ENCODE measurements around the gene BID. TPM values are rescaled to one million over a fixed set of nuclear protein-coding genes. Genes with fewer than 3 reads are reported as not detected.

Gene BID
- total RNA-seq, 1 experiment from 2014 or later, result 66.7 TPM

GRCh38 chr22:17792299-17792698 lies 18.0 kb upstream of the BID start:
- no peak overlapping the region for H3K27ac ChIP-seq (ENCODE audit: low read length)
- H3K4me3 ChIP-seq (ENCODE audit: low read depth in 2 of 2, low read length in 2 of 2), result no peak overlapping the region
- intact Hi-C loops (cut with micrococcal nuclease; ENCODE audit: unreplicated experiment), result no loop called here
- H3K9me3 ChIP-seq (ENCODE audit: control insufficient read depth, insufficient read depth, low read depth, low read length), result no peaks in the 10 kb centered on the region
- ChIA-PET POLR2A (no interaction called here), CTCF (no interaction called here)
- no peak for ATAC-seq
- BruUV-seq (replicated peaks), result no TSS peak
- H3K27me3 ChIP-seq (ENCODE audit: control insufficient read depth, insufficient read depth, low read length), result no peaks in the 10 kb centered on the region
- no peaks in the 10 kb centered on the region for H3K36me3 ChIP-seq (ENCODE audit: control insufficient read depth, insufficient read depth, low read length)
- no peaks in the 10 kb centered on the region for H3K4me1 ChIP-seq (ENCODE audit: control insufficient read depth, insufficient read depth, low read length)
- no peak for DNase-seq (ENCODE audit: low read depth, low spot score)
- TF ChIP-seq REST (IDR thresholded peaks at IDR 0.05; ENCODE audit: insufficient read depth in 1 of 2, low read depth in 2 of 2, low read length in 1 of 2), result no peak
- TF ChIP-seq TCF7L2 (IDR thresholded peaks at IDR 0.05; ENCODE audit: low read depth, low read length), result no peak
- TF ChIP-seq, protein P1, sequence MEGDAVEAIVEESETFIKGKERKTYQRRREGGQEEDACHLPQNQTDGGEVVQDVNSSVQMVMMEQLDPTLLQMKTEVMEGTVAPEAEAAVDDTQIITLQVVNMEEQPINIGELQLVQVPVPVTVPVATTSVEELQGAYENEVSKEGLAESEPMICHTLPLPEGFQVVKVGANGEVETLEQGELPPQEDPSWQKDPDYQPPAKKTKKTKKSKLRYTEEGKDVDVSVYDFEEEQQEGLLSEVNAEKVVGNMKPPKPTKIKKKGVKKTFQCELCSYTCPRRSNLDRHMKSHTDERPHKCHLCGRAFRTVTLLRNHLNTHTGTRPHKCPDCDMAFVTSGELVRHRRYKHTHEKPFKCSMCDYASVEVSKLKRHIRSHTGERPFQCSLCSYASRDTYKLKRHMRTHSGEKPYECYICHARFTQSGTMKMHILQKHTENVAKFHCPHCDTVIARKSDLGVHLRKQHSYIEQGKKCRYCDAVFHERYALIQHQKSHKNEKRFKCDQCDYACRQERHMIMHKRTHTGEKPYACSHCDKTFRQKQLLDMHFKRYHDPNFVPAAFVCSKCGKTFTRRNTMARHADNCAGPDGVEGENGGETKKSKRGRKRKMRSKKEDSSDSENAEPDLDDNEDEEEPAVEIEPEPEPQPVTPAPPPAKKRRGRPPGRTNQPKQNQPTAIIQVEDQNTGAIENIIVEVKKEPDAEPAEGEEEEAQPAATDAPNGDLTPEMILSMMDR (IDR thresholded peaks at IDR 0.05), result no peak
- no peak for TF ChIP-seq SIN3A (IDR thresholded peaks at IDR 0.05; ENCODE audit: borderline replicate concordance, insufficient read depth, low read depth, low read length)
- no peak for TF ChIP-seq POLR2AphosphoS5 (IDR thresholded peaks at IDR 0.05; ENCODE audit: low read depth, low read length)
- in situ Hi-C loops (cut with HindIII; ENCODE audit: low pct_unique_long_range_greater_than_20kb, low sequenced_read_pairs), result no loop called here

- TF ChIP-seq SIN3A (IDR thresholded peaks at IDR 0.05; ENCODE audit: borderline replicate concordance, insufficient read depth, low read depth, low read length) (no peak), REST (IDR thresholded peaks at IDR 0.05; ENCODE audit: insufficient read depth in 1 of 2, low read depth in 2 of 2, low read length in 1 of 2) (no peak), TCF7L2 (IDR thresholded peaks at IDR 0.05; ENCODE audit: low read depth, low read length) (no peak), POLR2AphosphoS5 (IDR thresholded peaks at IDR 0.05; ENCODE audit: low read depth, low read length) (no peak)
- TF ChIP-seq, protein P1 (IDR thresholded peaks at IDR 0.05), result no peak
- no peaks in the 10 kb centered on the region for H3K27me3 ChIP-seq (ENCODE audit: control insufficient read depth, insufficient read depth, low read length)
- H3K9me3 ChIP-seq (ENCODE audit: control insufficient read depth, insufficient read depth, low read depth, low read length), result no peaks in the 10 kb centered on the region
- ATAC-seq (no peak), DNase-seq (ENCODE audit: low read depth, low spot score) (no peak)
- CTCF ChIA-PET, result no interaction called here
- no peaks in the 10 kb centered on the region for H3K36me3 ChIP-seq (ENCODE audit: control insufficient read depth, insufficient read depth, low read length)
- BruUV-seq (replicated peaks), result no TSS peak
- no peak overlapping the region for H3K27ac ChIP-seq (ENCODE audit: low read length)
- POLR2A ChIA-PET, result no interaction called here
- no peaks in the 10 kb centered on the region for H3K4me1 ChIP-seq (ENCODE audit: control insufficient read depth, insufficient read depth, low read length)
- H3K4me3 ChIP-seq (ENCODE audit: low read depth in 2 of 2, low read length in 2 of 2), result no peak overlapping the region
- intact Hi-C loops (cut with micrococcal nuclease; ENCODE audit: unreplicated experiment), result no loop called here
- in situ Hi-C loops (cut with HindIII; ENCODE audit: low pct_unique_long_range_greater_than_20kb, low sequenced_read_pairs), result no loop called here
These were observed 16.9 kb upstream of the BID start for GRCh38 chr22:17791196-17791595.
